GM23338 (cell line): ENCODE data around the gene SULT1C3.

Experiments used
- CREB1 ChIP-seq: fragments of 250-450 bp; sonication (Bioruptor Pico); IDR thresholded peaks from 2 replicates; pipeline ENCODE4 v1.5.0; 2020; ENCODE audit warnings: low read depth, mild to moderate bottlenecking, moderate library complexity
- EZH2 ChIP-seq: fragments of 200-600 bp; sonication (generic); IDR thresholded peaks from one replicate; pipeline ENCODE4 v1.8.0; 2017; ENCODE audit warnings: antibody characterized with exemption, mild to moderate bottlenecking, low read depth; ENCODE audit not compliant: unreplicated experiment
- POLR2AphosphoS5 ChIP-seq: IDR thresholded peaks from 2 replicates; pipeline ENCODE4 v1.6.1; 2016; ENCODE audit warnings: antibody characterized with exemption, low read depth
- REST ChIP-seq: IDR thresholded peaks from one replicate; pipeline ENCODE4 v1.6.1; 2018; ENCODE audit warnings: antibody characterized with exemption; ENCODE audit not compliant: unreplicated experiment
- ZNF331 ChIP-seq: fragments of 250-450 bp; sonication (Bioruptor Pico); IDR thresholded peaks from 2 replicates; pipeline ENCODE4 v1.5.0; 2020; ENCODE audit warnings: low read depth, mild to moderate bottlenecking, moderate library complexity
- TF ChIP-seq, protein P1 (sequence below), 2 experiments: fragments of 200-600 bp in 1 of 2; sonication (generic) in 1 of 2; conservative IDR thresholded peaks; 2 replicates each; pipeline versions ENCODE4 v1.5.1 to v1.6.1; 2016 to 2017; ENCODE audit warnings: antibody characterized with exemption in 2 of 2, low read depth in 2 of 2, mild to moderate bottlenecking in 2 of 2, moderate library complexity in 1 of 2

DNA sequence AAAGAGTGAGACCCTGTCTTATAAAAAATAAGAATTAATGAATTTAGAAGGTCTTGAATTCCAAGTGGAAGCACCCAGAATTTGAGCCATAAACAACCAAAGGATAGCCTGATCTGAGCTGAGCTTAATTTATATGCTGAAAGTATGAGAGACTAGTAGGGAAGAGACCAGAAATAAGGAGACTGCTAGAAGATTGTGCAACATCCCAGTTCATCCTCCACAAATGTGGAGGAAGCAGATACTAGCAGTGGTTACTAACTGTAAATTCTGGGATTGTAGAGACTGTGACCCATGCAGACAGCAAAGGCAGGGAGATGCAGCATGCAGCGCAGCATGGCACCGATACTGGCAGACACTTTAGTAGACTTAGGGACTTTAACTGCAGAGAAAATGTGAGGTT lies 47.4 kb downstream of the SULT1C3 start:
- TF ChIP-seq EZH2 (no peak), POLR2AphosphoS5 (no peak), CREB1 (CRISPR knock-in tag) (no peak), ZNF331 (CRISPR knock-in tag) (no peak), REST (no peak)
- TF ChIP-seq, protein P1, sequence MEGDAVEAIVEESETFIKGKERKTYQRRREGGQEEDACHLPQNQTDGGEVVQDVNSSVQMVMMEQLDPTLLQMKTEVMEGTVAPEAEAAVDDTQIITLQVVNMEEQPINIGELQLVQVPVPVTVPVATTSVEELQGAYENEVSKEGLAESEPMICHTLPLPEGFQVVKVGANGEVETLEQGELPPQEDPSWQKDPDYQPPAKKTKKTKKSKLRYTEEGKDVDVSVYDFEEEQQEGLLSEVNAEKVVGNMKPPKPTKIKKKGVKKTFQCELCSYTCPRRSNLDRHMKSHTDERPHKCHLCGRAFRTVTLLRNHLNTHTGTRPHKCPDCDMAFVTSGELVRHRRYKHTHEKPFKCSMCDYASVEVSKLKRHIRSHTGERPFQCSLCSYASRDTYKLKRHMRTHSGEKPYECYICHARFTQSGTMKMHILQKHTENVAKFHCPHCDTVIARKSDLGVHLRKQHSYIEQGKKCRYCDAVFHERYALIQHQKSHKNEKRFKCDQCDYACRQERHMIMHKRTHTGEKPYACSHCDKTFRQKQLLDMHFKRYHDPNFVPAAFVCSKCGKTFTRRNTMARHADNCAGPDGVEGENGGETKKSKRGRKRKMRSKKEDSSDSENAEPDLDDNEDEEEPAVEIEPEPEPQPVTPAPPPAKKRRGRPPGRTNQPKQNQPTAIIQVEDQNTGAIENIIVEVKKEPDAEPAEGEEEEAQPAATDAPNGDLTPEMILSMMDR (conservative IDR thresholded peaks at IDR 0.05; ENCODE audit: low read depth in 2 of 2) = no peak
